Hepatocyte (in vitro differentiated cells): ENCODE measurements around the gene CERS1. TPM values are rescaled to one million over a fixed set of nuclear protein-coding genes. Genes with fewer than 3 reads are reported as not detected.

ENCODE experiments used
- DNase-seq: peaks from one replicate; pipeline ENCODE4 v3.0.0-alpha.2; 2016; ENCODE audit warnings: low spot score
- H2AFZ ChIP-seq: fragments of 200-600 bp; sonication (generic); 2 replicates; pipeline ENCODE4 v1.6.0; 2016; ENCODE audit warnings: antibody characterized with exemption, mild to moderate bottlenecking
- H3K27ac ChIP-seq: fragments of 200-600 bp; sonication (generic); 2 replicates; pipeline ENCODE4 v1.5.1; 2016; ENCODE audit warnings: mild to moderate bottlenecking
- H3K27me3 ChIP-seq: fragments of 200-600 bp; sonication (generic); 2 replicates; pipeline ENCODE4 v1.6.1; 2016
- H3K36me3 ChIP-seq: fragments of 200-600 bp; sonication (generic); replicated peaks from 2 replicates; pipeline ENCODE4 v1.5.1; 2016; ENCODE audit warnings: low read depth; ENCODE audit not compliant: insufficient read depth
- H3K4me1 ChIP-seq: fragments of 200-600 bp; sonication (generic); 2 replicates; pipeline ENCODE4 v1.5.1; 2016; ENCODE audit warnings: mild to moderate bottlenecking, moderate library complexity; ENCODE audit not compliant: insufficient read depth
- H3K4me2 ChIP-seq: fragments of 200-600 bp; sonication (generic); 2 replicates; pipeline ENCODE4 v1.6.0; 2016
- H3K4me3 ChIP-seq: fragments of 200-600 bp; sonication (generic); 2 replicates; pipeline ENCODE4 v1.5.1; 2016; ENCODE audit warnings: mild to moderate bottlenecking
- H3K79me2 ChIP-seq: fragments of 200-600 bp; sonication (generic); 2 replicates; pipeline ENCODE4 v1.6.0; 2017; ENCODE audit warnings: mild to moderate bottlenecking
- H3K9me2 ChIP-seq: fragments of 200-600 bp; sonication (generic); replicated peaks from 2 replicates; pipeline ENCODE4 v1.6.0; 2017; ENCODE audit warnings: mild to moderate bottlenecking; ENCODE audit not compliant: insufficient read depth
- H3K9me3 ChIP-seq: fragments of 200-600 bp; sonication (generic); 2 replicates; pipeline ENCODE4 v1.5.1; 2016; ENCODE audit warnings: low read depth, mild to moderate bottlenecking
- H4K20me1 ChIP-seq: fragments of 200-600 bp; sonication (generic); 2 replicates; pipeline ENCODE4 v1.6.0; 2016; ENCODE audit warnings: mild to moderate bottlenecking; ENCODE audit not compliant: insufficient read depth, poor library complexity, severe bottlenecking
- CTCF ChIP-seq: fragments of 200-600 bp; sonication (generic); IDR thresholded peaks from 2 replicates; pipeline ENCODE4 v1.5.1; 2016; ENCODE audit warnings: antibody characterized with exemption, mild to moderate bottlenecking; ENCODE audit not compliant: poor library complexity
- EZH2 ChIP-seq: fragments of 200-600 bp; sonication (generic); IDR thresholded peaks from 2 replicates; pipeline ENCODE4 v1.6.1; 2016; ENCODE audit warnings: antibody characterized with exemption, mild to moderate bottlenecking, borderline replicate concordance
- EZH2phosphoT487 ChIP-seq: fragments of 200-600 bp; sonication (generic); IDR thresholded peaks from one replicate; pipeline ENCODE4 v1.6.1; 2018; ENCODE audit warnings: antibody characterized with exemption, mild to moderate bottlenecking, low read depth, moderate library complexity; ENCODE audit not compliant: unreplicated experiment, severe bottlenecking
- WGBS: methylation state at CpG from one replicate; pipeline ENCODE4 v1.1.6; 2016; ENCODE audit warnings: low lambda C conversion rate; ENCODE audit errors: missing lambda C conversion rate; 5-methylcytosine and 5-hydroxymethylcytosine counted together
- polyA plus RNA-seq: library from polyadenylated mRNA; unstranded; fragments of >200 nt; fragmentation: Nextera tagmentation; extraction: Ambion mirVana; gene quantifications from 2 replicates; pipeline ENCODE4 v1.2.1, GENCODE V29; 2016
- total RNA-seq: library from RNA; depleted of rRNA; stranded (reverse); fragments of >200 nt; gene quantifications from 2 replicates; pipeline ENCODE4 v1.2.3, GENCODE V29; 2014

Gene CERS1
- total and polyA plus RNA-seq, 2 experiments from 2014 or later: 5.3 to 5.7 TPM

GRCh38 chr19:18865106-18865972 lies 30.6 kb downstream of the CERS1 start:
- Histone ChIP-seq H3K36me3 (no peaks in the 10 kb centered on the region), H3K27ac (no peak overlapping the region), H3K79me2 (no peaks in the 10 kb centered on the region), H3K4me1 (no peaks in the 10 kb centered on the region), H3K27me3 (no peaks in the 10 kb centered on the region), H2AFZ (no peak overlapping the region), H3K4me3 (no peak overlapping the region), H3K9me3 (no peaks in the 10 kb centered on the region), H3K9me2 (no peaks in the 10 kb centered on the region), H3K4me2 (no peak overlapping the region), H4K20me1 (peaks cover 5% of the 10 kb centered on the region)
- TF ChIP-seq EZH2phosphoT487: no peak
- no peak for TF ChIP-seq EZH2
- TF ChIP-seq CTCF: no peak
- WGBS: 94% methylated on average over 23 of the region's 27 CpGs
- DNase-seq: no peak

GRCh38 chr19:18863843-18864362 lies 32.1 kb downstream of the CERS1 start:
- Histone ChIP-seq H3K36me3 (no peaks in the 10 kb centered on the region), H3K4me3 (no peak overlapping the region), H3K4me1 (no peaks in the 10 kb centered on the region), H3K9me3 (no peaks in the 10 kb centered on the region), H3K4me2 (no peak overlapping the region), H3K27me3 (no peaks in the 10 kb centered on the region), H3K27ac (no peak overlapping the region), H2AFZ (no peak overlapping the region), H4K20me1 (peaks cover 5% of the 10 kb centered on the region), H3K9me2 (no peaks in the 10 kb centered on the region), H3K79me2 (no peaks in the 10 kb centered on the region)
- 88% methylated on average over 16 of the region's 16 CpGs for WGBS
- TF ChIP-seq EZH2phosphoT487: no peak
- TF ChIP-seq EZH2: no peak
- no peak for TF ChIP-seq CTCF
- no peak for DNase-seq

GRCh38 chr19:18862976-18863842 lies 32.7 kb downstream of the CERS1 start:
- Histone ChIP-seq H3K27me3 (no peaks in the 10 kb centered on the region), H3K4me2 (no peak overlapping the region), H3K79me2 (no peaks in the 10 kb centered on the region), H3K9me3 (no peaks in the 10 kb centered on the region), H4K20me1 (peaks cover 5% of the 10 kb centered on the region), H3K9me2 (no peaks in the 10 kb centered on the region), H3K4me3 (no peak overlapping the region), H3K27ac (no peak overlapping the region), H3K4me1 (no peaks in the 10 kb centered on the region), H3K36me3 (no peaks in the 10 kb centered on the region), H2AFZ (no peak overlapping the region)
- no peak for DNase-seq
- 95% methylated on average over 33 of the region's 33 CpGs for WGBS
- TF ChIP-seq EZH2phosphoT487 (no peak), EZH2 (no peak), CTCF (no peak)
